Panc1 (cell line): ENCODE measurements around the gene CCBE1.

Experiments used
- CTCF ChIP-seq: fragments of 450-650 bp; IDR thresholded peaks from 2 replicates; pipeline ENCODE4 v1.5.1; 2017; ENCODE audit warnings: mild to moderate bottlenecking
- POLR2AphosphoS5 ChIP-seq: IDR thresholded peaks from 2 replicates; pipeline ENCODE4 v1.6.1; 2012; ENCODE audit warnings: mild to moderate bottlenecking, low read depth, low read length, moderate library complexity
- SIN3A ChIP-seq: IDR thresholded peaks from 2 replicates; pipeline ENCODE4 v1.6.1; 2012; ENCODE audit warnings: low read depth, mild to moderate bottlenecking, low read length, moderate library complexity, borderline replicate concordance; ENCODE audit not compliant: insufficient read depth

DNA sequence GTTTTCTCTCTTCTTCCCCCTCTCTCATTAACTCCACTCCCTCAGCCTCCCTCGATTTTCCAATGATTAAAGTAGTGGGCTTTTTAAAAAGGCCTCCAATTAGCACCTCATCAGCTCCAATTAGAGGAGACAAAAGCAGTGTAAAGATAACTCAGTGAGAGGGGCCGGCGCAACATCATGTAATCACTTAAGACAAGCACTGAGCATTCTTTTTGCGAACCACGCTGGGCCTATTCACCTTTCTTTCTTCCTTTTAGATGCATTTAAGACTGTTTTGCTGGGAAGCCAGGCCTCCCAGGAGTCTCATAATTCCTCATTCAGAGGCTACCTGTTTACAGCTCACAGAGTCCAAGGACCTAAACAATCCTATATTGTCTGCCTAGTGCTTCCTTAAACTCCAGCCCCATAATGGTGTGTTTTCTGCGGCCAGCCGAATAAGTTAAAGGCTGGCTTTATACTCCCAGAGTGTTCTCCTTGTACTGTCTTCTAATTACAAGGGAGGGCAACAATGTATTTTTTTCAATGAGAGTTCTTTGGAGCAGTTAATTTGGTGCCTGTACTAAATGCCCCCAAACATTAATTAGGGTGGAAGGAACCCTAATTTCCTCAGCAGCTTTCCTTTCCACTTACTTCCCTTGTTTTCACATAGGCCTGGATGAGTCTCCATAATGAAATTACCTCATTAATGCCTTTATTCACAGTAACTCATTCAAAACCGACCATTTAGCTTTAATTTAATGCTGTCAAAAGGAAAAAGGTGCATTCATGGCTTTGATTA is 310.1 kb downstream of the CCBE1 start:
- no peak for TF ChIP-seq CTCF
- TF ChIP-seq POLR2AphosphoS5, result no peak
- no peak for TF ChIP-seq SIN3A
